ENCODE measurements around the gene CDH13.

Gene CDH13

GRCh38 chr16:83054283-83054682 lies 427.5 kb downstream of the CDH13 start:
- TF ChIP-seq CTCF (conservative IDR thresholded peaks at IDR 0.05) (no peak), ZFX (IDR thresholded peaks at IDR 0.05) (no peak)
- no peak overlapping the region for H3K27ac ChIP-seq

GRCh38 chr16:83058376-83058775 lies 431.6 kb downstream of the CDH13 start:
- no peak overlapping the region for H3K27ac ChIP-seq

GRCh38 chr16:83059237-83059636 lies 432.5 kb downstream of the CDH13 start:
- no peak overlapping the region for H3K27ac ChIP-seq
- TF ChIP-seq CTCF (conservative IDR thresholded peaks at IDR 0.05) (no peak), ZFX (IDR thresholded peaks at IDR 0.05) (no peak)

More at GRCh38 chr16:83058376-83058775, 431.6 kb downstream of the CDH13 start:
- TF ChIP-seq CTCF (conservative IDR thresholded peaks at IDR 0.05) (no peak), ZFX (IDR thresholded peaks at IDR 0.05) (no peak)

GRCh38 chr16:83066011-83066410 lies 439.2 kb downstream of the CDH13 start:
- TF ChIP-seq CTCF (conservative IDR thresholded peaks at IDR 0.05) (no peak), ZFX (IDR thresholded peaks at IDR 0.05) (no peak)

GRCh38 chr16:83066881-83067280 lies 440.1 kb downstream of the CDH13 start:
- no peak overlapping the region for H3K27ac ChIP-seq
- TF ChIP-seq CTCF (conservative IDR thresholded peaks at IDR 0.05) = no peak
- no peak for TF ChIP-seq ZFX (IDR thresholded peaks at IDR 0.05)

More at GRCh38 chr16:83066011-83066410, 439.2 kb downstream of the CDH13 start:
- H3K27ac ChIP-seq = no peak overlapping the region

GRCh38 chr16:83068686-83069085 lies 441.9 kb downstream of the CDH13 start:
- no peak overlapping the region for H3K27ac ChIP-seq
- TF ChIP-seq CTCF (conservative IDR thresholded peaks at IDR 0.05) = no peak
- no peak for TF ChIP-seq ZFX (IDR thresholded peaks at IDR 0.05)

GRCh38 chr16:83070416-83071209 lies 443.8 kb downstream of the CDH13 start:
- no peak overlapping the region for H3K27ac ChIP-seq
- no peak for TF ChIP-seq CTCF (conservative IDR thresholded peaks at IDR 0.05)
- no peak for TF ChIP-seq ZFX (IDR thresholded peaks at IDR 0.05)
